Adrenal gland (tissue), 5 donors: ENCODE results near the gene DMRT1.

ENCODE experiments used
- POLR2A ChIP-seq, 2 donors: fragments of 450-650 bp; IDR thresholded peaks; one replicate each; pipeline ENCODE4 v1.6.1; 2017; ENCODE audit warnings: antibody characterized with exemption in 2 of 2, mild to moderate bottlenecking in 2 of 2, moderate library complexity in 1 of 2
- TF ChIP-seq, protein P1 (sequence below), 6 experiments: fragments of 450-650 bp in 4 of 6; fragments of 200-600 bp in 2 of 6; sonication (generic) in 1 of 6; IDR thresholded peaks; 1 replicate in 5 of 6; 2 replicates in 1 of 6; pipeline versions ENCODE4 v1.5.1 to v1.8.0; 2016 to 2021; ENCODE audit warnings: antibody characterized with exemption in 6 of 6, mild to moderate bottlenecking in 2 of 6, moderate library complexity in 1 of 6
- donor health status: DM: no; HTN: no; CAD: no.

DNA sequence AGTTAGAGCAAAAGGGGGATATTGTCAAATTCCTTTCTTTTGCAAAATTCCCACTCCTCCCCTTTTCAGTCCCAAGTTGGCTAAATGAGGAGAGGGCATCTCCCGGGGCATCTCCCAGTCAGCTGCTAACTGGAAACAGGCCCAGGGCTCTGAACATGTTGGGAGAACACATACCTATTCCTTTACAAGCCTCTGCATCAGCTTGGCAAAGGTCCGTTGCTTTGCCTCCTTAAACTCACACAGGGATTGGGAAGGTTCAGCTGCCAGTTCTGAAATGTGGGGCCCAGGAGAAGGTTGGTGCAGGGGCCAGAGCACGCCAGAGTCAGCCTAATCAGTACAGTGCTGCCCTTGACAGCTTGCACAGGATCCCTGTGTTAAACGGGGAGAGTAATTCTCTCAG lies 124.0 kb downstream of the DMRT1 start:
- TF ChIP-seq, protein P1, sequence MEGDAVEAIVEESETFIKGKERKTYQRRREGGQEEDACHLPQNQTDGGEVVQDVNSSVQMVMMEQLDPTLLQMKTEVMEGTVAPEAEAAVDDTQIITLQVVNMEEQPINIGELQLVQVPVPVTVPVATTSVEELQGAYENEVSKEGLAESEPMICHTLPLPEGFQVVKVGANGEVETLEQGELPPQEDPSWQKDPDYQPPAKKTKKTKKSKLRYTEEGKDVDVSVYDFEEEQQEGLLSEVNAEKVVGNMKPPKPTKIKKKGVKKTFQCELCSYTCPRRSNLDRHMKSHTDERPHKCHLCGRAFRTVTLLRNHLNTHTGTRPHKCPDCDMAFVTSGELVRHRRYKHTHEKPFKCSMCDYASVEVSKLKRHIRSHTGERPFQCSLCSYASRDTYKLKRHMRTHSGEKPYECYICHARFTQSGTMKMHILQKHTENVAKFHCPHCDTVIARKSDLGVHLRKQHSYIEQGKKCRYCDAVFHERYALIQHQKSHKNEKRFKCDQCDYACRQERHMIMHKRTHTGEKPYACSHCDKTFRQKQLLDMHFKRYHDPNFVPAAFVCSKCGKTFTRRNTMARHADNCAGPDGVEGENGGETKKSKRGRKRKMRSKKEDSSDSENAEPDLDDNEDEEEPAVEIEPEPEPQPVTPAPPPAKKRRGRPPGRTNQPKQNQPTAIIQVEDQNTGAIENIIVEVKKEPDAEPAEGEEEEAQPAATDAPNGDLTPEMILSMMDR (IDR thresholded peaks at IDR 0.05), result no peak
- no peak for TF ChIP-seq POLR2A (IDR thresholded peaks at IDR 0.05)
